Hindlimb muscle (tissue), 1 donor: ENCODE results near the gene CELA2B. TPM values are rescaled to one million over a fixed set of nuclear protein-coding genes. Genes with fewer than 3 reads are reported as not detected.
"Not testable (repeated sequence)": the region's sequence is repeated elsewhere in the genome, so short reads cannot be mapped to it uniquely, and the experiment has no call there.

Source experiments
- DNase-seq: peaks from one replicate; pipeline ENCODE4 v3.0.0-alpha.2; 2013
- polyA plus RNA-seq: library from polyadenylated mRNA; unstranded; fragments of 120-200 nt; gene quantifications from one replicate; pipeline ENCODE4 v1.2.1, GENCODE V29; 2013; ENCODE audit not compliant: insufficient read length

CELA2B gene
- polyA plus RNA-seq, 1 donor = 4.1 TPM

- DNase-seq = no peak
These were observed 25.5 kb downstream of the CELA2B start for GRCh38 chr1:15501208-15502032.

DNA sequence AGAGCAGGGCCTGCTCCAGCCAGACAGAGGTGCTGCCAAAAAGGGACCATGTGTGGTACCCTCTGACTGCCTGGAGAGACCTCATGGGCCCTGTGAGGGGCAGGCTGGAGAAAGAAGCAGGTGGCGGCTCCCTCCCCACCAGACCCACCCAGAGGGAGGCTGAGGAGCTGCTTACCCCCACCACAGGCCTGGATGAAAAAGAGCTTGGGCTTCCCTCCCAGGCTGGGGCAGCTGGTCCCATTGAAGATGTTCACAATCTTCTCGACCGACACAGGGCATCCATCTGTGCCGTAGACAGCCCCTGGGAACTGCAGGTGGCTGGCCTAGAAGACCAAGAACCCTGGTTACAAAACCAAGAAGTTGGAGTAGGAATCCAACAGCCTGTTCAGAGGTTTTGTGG lies 28.5 kb downstream of the CELA2B start:
- no peak for DNase-seq

- DNase-seq = no peak
These were observed 30.9 kb downstream of the CELA2B start for GRCh38 chr1:15506831-15507230.

DNA sequence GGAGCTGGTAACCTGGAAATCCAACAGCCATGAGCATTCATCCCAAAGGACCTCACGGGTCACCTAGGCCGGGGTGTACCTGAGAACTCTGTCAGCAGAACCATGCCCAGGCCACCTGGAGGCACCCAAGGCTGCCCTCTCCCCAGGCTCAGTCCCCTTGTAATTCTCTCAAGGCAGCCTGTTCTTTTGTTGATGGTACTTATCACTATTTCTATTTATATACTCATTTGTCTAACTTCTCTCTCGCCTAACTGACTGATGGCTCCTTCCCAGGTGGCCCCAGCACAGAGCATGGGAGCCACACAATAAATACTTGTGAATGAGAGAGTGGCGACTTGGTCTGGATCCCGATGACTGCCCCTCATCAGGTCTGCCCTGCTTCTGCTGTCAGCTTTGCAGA lies 31.4 kb downstream of the CELA2B start:
- DNase-seq = no peak

DNA sequence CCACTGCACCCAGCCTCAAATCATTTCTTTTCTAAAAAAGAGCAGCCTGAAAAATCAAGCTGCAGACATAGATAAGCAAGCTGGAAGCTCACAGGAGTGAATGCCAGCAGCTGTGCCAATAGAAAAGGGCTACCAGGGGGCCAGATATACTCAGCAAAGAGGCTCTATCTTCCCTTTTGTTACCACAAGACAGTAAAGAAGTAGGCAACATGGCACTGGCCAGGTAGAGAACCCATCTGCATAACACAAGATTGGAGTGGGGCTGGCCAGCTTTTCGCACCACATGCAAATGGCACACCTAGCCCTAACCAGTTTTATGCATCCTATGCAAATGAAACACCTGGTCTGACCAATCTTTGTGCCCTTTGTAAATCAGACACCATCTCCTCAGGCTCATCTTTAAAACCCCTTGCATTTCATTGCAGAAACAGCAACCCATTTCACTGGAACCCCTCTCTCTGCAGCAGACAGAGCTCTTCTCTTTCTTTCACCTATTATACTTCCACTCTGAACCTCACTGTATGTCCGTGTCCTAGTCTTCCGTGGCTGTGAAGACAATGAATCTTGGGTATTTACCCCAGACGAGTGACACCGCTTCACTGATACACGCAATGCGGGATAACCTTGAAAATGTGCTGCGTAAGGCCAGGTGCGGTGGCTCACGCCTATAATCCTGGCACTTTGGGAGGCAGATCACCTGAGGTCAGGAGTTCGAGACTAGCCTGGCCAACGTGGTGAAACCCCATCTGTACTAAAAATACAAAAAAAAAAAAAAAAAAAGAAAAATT lies 33.0 kb downstream of the CELA2B start:
- no peak for DNase-seq

- no peak for DNase-seq
These were observed 33.7 kb downstream of the CELA2B start for GRCh38 chr1:15509586-15509985.

GRCh38 chr1:15510611-15511405 lies 34.9 kb downstream of the CELA2B start:
- no peak for DNase-seq

GRCh38 chr1:15513192-15513591 lies 37.3 kb downstream of the CELA2B start:
- DNase-seq = no peak

GRCh38 chr1:15513919-15514318 lies 38.0 kb downstream of the CELA2B start:
- no peak for DNase-seq

DNA sequence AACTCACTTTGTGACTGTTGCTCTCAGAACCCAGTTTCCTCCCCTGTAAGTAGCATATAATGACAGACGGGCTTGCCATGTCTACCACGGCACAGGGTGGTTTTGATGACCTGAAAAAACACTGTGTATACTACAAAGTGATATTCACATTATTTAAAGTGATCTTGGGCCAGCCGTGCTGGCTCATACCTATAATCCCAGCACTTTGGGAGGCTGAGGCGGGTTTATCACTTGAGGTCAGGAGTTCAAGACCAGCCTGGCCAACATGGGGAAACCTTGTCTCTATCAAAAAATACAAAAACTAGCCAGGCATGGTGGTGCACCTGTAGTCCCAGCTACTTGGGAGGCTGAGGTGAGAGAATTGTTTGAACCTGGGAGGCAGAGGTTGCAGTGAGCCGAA lies 38.7 kb downstream of the CELA2B start:
- not testable (repeated sequence) for DNase-seq

DNA sequence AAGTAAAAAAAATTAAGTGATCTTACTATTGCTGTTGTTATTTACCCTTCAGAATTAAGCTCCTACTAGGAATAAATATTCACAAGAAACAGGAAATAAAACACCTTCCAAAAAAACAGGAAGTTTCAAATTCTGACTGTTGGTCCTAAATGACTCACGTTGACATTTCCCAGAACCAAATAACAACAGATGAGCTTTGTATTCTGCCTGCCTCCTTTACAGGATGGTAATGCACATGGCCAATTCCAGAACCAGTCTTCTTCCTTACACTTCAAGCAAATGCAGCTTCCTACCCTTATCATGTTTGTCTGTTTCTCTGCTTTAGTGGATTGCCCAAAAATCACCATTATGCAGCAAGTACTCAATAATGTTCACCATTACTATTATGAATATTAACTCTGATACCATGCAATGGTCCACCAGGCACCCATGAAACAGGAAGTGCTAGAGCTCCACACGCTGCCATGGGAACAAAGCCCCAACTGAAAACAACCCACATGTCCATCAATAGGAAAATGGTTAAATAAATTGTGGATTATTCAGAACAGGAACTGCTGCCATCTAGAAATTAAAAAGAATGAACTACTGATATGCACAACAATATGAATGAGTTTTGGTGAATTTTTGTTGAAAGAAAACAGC lies 39.2 kb downstream of the CELA2B start:
- DNase-seq = no peak

GRCh38 chr1:15519625-15520024 lies 43.7 kb downstream of the CELA2B start:
- no peak for DNase-seq

DNA sequence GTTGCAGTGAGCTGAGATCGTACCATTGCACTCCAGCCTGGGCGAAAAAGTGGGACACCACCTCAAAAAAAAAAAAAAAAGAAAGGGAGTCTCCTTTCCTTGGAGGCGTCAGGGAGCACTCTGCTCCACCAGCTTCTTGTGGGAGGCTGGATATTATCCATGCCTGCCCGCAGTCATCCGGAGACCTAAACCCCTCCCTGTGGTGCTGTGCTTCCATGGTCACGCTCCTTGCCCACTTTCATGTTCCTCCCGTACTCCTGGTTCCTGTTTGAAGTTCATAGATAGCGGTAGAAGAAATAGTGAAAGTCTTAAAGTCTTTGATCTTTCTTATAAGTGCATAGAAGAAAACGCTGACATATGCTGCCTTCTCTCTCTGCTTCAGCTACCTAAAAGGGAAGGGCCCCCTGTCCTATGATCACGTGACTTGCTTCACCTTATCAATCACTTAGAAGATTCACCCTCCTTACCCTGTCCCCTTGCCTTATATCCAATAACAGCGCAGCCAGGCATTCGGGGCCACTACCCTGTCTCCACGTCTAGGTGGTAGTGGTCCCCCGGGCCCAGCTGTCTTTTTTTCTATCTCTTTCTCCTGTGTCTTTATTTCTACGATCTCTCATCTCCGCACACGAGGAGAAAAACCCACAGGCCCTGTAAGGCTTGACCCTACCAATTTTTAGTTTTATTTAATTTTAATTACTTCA lies 45.5 kb downstream of the CELA2B start:
- not testable (repeated sequence) for DNase-seq

GRCh38 chr1:15522551-15522950 lies 46.6 kb downstream of the CELA2B start:
- no peak for DNase-seq

- DNase-seq = no peak
These were observed 47.5 kb downstream of the CELA2B start for GRCh38 chr1:15523104-15524020.

DNA sequence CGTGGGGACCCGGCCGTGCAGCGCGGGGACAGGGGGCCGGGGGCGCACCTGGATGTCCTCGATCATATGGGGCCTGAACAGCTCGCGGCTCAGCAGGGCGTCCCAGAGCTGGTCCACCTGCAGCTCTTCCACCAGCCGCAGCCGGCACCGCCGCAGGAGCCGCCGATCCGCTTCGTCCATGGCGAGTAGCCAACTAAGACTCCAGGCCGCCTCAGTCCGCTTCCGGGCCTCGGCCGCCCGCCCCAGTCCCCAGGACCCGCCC lies 48.0 kb downstream of the CELA2B start, which contains the start of gene CASP9:
Gene CASP9 (minus strand): TSS at position 195 of the 262 bp plus-strand sequence. CDS start 15 bp downstream, at position 180.
- DNase-seq = no peak

DNA sequence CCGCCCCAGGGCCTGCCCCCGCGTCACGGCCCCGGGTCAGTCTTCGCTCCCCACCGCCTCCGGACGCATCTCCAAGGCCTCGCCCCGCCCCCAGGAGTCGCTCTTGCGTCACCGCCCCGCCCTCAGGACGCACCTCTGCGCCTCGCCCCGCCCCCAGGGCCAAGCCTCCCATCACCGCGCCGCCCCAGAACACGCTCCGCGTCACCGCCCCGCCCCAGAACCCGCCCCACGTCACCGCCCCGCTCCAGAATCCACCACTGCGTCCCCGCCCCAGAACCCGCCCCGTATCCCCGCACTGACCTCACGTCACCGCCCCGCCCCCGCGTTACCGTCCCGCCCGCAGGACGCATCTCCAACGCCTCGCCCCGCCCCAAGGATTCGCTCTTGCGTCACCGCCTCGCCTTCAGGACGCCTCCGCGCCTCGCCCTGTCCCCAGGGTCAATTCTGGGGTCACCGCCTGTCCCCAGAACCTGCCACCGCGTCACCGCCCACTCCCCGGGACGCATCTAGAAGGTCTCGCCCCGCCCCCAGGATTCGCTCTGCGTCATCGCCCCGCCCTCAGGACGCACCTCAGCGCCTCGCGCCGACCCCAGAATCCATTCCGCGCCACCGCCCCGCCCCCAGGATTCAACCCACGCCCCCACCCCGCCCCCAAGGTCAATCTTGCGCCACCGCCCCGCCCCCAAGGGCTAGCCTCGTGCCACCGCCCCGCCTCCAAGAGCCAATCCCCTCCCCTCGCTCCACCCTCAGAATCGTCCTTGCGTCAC lies 48.6 kb downstream of the CELA2B start:
- DNase-seq = peak; percentile 99

DNA sequence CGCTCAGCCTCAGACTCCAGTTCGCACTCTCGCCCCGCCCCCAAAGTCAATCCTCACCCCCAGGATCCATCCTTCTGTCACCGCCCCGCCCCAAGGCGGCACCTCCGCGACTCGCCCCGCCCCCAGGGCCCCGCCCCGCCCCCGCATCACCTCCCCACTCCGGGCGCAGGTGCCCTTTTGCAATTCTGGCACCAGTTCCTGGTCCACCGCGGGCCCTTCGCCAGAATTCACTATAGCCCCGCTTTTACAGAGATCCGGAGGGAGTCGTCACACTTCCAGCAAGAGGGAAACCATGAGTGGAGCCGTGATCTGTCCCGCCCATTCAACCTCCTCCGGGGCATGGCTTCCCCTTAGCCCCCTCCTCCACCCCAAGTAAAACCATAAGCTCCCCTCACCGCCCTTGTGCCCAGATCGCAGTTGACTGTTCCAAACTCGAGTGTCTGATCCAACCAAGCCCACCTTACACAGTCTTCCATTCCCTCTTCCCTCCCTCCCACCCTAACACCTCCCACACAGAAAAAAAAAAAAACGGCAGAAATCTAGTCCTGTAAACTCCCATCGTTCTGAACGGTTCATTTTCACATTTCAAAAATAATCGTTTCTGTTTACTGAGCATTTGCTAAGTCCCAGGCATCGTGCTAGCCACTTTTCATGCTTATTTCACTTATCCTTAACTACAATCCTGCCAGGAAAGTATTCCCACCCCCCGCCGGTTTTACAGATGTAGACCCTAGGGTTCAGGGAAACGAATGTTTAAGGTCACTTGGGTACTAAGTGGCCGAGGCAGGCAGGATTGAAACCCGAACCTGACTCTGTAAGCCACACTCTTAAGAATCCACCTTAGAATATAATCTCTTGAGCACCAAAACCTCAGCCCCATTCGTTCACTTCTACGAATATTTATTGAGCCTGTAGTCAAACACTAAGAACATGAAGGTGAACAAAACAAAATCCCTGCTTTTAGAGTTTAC lies 49.4 kb downstream of the CELA2B start:
- peak; percentile 78 for DNase-seq

DNA sequence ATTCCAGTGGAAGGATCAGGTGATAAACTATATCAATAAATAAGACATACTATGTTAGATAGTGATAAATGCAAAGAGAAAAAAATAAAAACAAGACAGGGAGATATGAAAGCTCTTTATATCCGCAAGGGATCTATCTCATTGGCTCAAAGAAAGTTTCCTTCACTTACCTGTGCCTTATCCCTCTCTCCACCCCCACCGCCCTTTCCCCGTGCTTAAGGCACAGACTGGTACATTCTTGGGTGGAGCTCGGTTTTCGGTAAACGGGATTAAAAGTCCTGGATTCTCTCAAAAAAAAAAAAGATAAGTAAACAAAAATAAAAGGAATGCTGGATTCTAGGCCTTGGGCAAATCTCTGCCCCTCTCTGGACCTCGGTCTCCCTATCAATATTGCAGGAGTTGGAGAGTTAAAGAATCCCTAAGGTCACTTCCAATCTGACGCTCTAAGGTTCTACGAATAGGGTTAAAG lies 50.2 kb downstream of the CELA2B start:
- DNase-seq = no peak
